ENCODE results near the gene PDE4B.
"Not testable (repeated sequence)": the region's sequence is repeated elsewhere in the genome, so short reads cannot be mapped to it uniquely, and the experiment has no call there.

Gene PDE4B

DNA sequence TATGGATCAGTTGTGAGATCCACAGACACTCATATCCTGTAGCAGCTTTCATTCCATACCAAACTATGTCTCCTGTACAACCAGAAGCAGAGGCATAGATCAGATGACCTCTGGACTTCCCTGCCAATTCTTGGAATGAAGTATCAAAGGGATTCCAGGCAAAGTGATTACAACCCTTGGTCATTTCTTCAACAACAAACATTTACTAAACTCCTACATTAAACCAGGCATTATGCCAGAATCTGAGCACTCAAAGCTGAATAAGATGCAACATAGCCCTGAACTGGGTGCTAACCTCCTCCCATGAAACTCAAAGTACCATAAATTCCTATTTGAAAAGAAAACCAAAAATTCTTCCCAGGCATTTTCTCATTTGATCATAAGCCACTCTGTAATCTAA is 620.0 kb downstream of the PDE4B start:
- DNase-seq (ENCODE audit: low spot score) (no peak), FAIRE-seq (no peak)

DNA sequence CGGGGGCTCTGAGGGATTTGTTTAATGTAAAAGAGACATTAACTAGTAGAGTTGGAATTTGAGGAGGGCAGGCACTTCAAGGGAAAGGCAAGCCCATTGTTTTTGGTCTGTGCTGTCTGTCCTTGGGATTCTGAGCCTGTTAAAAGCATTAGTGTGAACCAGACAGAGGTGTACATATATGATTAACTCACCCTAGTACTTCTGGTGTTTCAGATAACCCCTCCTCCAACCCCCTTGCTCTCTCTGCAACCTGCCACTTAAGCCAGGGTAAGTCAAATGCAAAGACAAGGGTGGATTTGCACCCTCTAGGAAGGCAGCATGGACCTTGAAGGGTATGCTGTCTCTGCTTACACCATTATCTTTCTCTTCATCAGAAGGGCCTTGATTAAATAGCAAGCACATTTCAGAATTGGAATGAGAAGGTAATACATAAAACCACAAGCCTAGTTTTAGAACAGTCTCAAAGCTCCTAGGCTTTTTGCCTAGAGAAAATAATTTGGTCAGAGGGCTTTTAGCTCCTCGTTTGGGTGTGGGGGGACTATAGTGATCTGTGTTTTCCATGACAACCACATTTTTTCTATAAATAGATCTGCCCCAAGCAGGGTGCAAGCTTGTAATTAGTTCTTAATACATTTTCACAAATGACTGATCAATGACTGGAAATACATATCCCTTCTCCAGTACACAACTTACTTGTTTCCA is 620.6 kb downstream of the PDE4B start:
- FAIRE-seq, result no peak

DNA sequence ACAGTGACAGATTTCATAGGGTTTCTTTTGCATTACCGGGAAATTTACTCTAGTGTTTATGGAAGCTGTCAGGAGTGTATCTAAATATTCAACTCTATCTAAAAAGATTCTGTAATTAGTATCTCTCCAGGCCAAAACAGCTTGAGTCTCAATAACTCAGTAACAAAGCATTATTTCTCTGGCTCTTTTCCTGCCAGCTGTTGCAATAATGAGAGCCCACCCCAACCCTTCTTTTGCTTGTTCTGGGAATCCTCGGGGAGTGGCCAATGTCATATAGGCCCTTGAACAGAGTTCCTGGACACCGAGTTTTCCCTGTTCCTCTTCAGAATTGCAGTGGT is 621.1 kb downstream of the PDE4B start:
- FAIRE-seq (no peak), DNase-seq (ENCODE audit: low spot score) (no peak)

More for the DNA sequence above, 620.6 kb downstream of the PDE4B start:
- no peak for DNase-seq (ENCODE audit: low spot score)

DNA sequence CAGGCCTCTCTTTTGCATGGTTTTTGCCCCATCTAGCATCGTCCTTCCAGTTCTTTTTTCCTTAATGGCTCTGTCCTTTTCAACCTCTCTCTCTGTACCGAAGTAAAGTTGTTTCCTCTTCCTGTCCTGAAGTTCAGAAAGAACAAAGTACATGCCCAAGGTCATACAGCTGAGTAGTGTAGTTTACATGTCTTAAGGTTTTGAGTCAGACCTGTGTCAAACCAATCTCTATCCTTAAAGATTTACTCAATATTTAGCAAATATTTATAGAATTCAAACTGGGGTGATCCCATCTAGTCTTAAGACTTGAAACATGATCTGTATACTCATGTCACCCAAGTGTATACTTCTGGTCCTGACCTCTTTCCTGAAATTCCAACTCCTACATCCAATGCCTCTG is 622.6 kb downstream of the PDE4B start:
- FAIRE-seq (no peak), DNase-seq (ENCODE audit: low spot score) (no peak)

DNA sequence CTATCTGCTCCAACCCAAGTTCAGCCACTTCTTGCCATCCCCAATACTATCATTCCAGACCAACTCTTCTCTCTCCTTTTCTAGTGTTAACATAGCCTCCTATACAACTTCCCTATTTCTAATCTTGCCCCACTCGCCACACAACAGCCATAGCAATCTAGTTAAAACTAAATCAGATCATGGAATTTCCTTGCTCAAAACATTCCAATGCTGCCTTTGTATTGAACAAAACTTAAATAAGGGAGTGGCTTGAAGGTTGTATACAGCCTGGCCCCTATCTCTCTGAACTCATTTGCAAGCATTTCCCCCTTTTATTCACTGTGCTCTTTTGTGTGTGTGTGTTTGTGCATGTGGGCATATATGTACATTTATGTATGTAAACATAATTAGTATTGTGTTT is 623.2 kb downstream of the PDE4B start:
- no peak for FAIRE-seq
- DNase-seq (ENCODE audit: low spot score), result no peak

DNA sequence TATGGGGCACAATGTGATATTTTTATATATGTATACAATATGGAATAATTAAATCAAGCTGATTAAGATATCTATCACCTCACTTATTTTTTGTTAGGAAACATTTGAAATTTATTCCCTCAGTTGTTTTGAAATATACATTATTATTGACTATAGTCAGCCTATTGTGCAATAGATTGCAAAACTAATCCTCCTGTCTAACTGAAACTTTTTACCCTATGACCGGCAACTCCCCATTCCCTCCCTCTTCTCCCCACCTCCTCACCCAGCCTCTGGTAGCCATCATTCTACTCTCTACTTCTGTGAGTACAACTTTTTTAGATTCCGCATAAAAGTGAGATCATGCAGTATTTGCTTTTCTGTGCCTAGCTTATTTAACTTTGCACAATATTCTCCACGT is 623.6 kb downstream of the PDE4B start:
- DNase-seq (ENCODE audit: low spot score) (no peak), FAIRE-seq (no peak)

DNA sequence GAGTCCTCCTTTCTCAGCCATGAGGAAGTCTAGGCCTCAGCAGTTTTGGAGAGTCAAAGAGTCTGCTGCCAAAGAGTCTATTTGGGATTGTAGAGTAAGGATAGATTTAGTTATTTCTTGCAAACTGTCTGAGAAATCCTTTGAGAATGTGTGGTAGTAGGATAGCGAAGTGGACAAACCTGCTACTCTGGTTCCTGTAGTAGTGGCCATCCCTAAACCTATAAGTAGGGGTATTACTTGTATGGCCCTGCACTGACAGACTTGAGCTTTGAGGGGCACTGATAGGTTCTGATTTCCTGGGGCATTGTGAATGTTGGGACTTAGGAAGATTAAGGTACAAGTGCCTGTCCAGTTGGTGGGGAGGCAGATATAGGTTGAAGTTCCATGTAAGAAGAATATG is 625.3 kb downstream of the PDE4B start:
- FAIRE-seq, result no peak
- DNase-seq (ENCODE audit: low spot score), result no peak

DNA sequence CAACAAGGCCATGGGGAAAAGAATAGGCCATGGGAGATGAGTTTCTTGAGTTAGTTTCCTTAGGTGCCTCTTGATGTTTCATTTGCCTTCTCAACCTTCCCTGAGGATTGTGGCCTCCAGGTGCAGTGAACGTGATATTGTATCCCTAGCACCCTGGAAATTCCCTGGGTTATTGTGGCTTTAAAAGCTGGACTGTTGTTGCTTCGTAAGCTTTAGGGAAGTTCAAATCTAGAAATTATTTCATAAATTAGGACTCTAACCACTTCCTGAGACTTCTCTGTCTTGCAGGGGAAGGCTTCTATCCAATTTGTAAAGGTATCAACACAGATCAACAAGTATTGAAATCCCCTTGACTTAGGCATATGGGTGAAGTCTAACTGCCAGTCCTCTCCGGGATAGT is 627.5 kb downstream of the PDE4B start:
- not testable (repeated sequence) for FAIRE-seq; DNase-seq (ENCODE audit: low spot score)

DNA sequence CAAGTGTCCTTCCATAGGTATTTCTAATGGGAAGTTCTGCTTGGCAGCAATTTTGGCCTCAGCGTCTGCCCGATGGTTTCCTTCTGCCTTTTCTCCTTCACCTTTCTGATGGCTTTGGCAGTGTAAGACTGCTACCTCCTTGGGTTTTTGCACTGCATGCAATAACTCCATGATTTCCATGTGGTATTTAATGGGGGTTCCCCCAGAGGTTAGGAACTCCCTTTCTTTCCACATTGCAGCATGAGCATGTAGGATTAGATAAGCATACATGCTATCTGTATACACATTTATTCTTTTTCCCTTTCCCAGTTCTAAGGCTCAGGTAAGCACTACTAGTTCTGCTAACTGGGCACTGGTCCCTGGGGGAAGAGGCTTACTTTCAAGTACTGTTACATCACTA is 628.2 kb downstream of the PDE4B start:
- FAIRE-seq, result not testable (repeated sequence)

DNA sequence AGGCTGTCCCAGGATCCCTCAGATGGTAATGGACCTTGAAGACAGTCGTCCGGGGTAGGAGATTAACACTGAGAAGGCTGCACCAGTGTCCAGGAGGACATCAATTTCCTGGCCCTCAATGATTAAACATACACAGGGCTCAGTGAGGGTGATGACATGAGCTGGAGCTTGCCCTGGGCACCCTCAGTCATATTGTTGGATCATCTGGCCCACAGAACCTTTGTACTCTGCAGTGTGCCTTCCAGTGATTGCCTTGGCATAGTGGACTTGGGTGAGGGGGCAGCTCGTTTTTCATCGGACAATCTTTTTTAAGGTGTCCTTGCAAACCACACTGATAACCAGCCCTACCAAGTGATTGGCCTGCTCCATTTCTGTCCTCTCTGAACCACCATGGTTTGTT is 630.1 kb downstream of the PDE4B start:
- DNase-seq (ENCODE audit: low spot score), result no peak
- no peak for FAIRE-seq

More for the DNA sequence above, 628.2 kb downstream of the PDE4B start:
- not testable (repeated sequence) for DNase-seq (ENCODE audit: low spot score)
